Parathyroid adenoma (tissue), 2 donors: Measurements from ENCODE around the gene CRHR2.

Experiments used
- H2AFZ ChIP-seq: fragments of 300-600 bp; sonication (generic); one replicate; pipeline ENCODE4 v1.7.0; 2017; ENCODE audit warnings: antibody characterized with exemption, mild to moderate bottlenecking
- H3K27ac ChIP-seq: fragments of 300-600 bp; sonication (generic); one replicate; pipeline ENCODE4 v1.7.0; 2017
- H3K27me3 ChIP-seq: fragments of 300-600 bp; sonication (generic); one replicate; pipeline ENCODE4 v1.7.0; 2017; ENCODE audit warnings: low read length; ENCODE audit not compliant: control insufficient read depth, insufficient read depth
- H3K36me3 ChIP-seq: fragments of 300-600 bp; sonication (generic); one replicate; pipeline ENCODE4 v1.7.0; 2017; ENCODE audit warnings: low read length; ENCODE audit not compliant: control insufficient read depth, insufficient read depth
- H3K4me1 ChIP-seq: fragments of 300-600 bp; sonication (generic); one replicate; pipeline ENCODE4 v1.7.0; 2017; ENCODE audit warnings: control low read depth
- H3K4me2 ChIP-seq: fragments of 300-600 bp; sonication (generic); one replicate; pipeline ENCODE4 v1.7.0; 2017; ENCODE audit warnings: low read length
- H3K4me3 ChIP-seq: fragments of 300-600 bp; sonication (generic); one replicate; pipeline ENCODE4 v1.7.0; 2017; ENCODE audit warnings: low read depth, low read length
- H3K79me2 ChIP-seq: fragments of 300-600 bp; sonication (generic); one replicate; pipeline ENCODE4 v1.7.0; 2017; ENCODE audit warnings: control low read depth
- H3K9ac ChIP-seq: fragments of 300-600 bp; sonication (generic); one replicate; pipeline ENCODE4 v1.7.0; 2017; ENCODE audit warnings: mild to moderate bottlenecking
- H3K9me3 ChIP-seq: fragments of 300-600 bp; sonication (generic); one replicate; pipeline ENCODE4 v1.7.0; 2017; ENCODE audit warnings: low read length; ENCODE audit not compliant: control insufficient read depth
- TF ChIP-seq, protein P1 (sequence below): fragments of 300-600 bp; sonication (generic); IDR thresholded peaks from one replicate; pipeline ENCODE4 v1.7.0; 2017; ENCODE audit warnings: antibody characterized with exemption, mild to moderate bottlenecking
- donor health status: primary hyperparathyroidism.

Gene CRHR2

GRCh38 chr7:30671793-30672465 is 10.3 kb downstream of the CRHR2 start:
- no peaks in the 10 kb centered on the region for H3K27me3 ChIP-seq
- H3K36me3 ChIP-seq: no peaks in the 10 kb centered on the region
- H3K4me1 ChIP-seq: no peaks in the 10 kb centered on the region
- H3K4me3 ChIP-seq: no peak overlapping the region
- no peak overlapping the region for H3K9ac ChIP-seq
- no peaks in the 10 kb centered on the region for H3K79me2 ChIP-seq
- H3K4me2 ChIP-seq: no peak overlapping the region
- H3K9me3 ChIP-seq: no peaks in the 10 kb centered on the region
- TF ChIP-seq, protein P1, sequence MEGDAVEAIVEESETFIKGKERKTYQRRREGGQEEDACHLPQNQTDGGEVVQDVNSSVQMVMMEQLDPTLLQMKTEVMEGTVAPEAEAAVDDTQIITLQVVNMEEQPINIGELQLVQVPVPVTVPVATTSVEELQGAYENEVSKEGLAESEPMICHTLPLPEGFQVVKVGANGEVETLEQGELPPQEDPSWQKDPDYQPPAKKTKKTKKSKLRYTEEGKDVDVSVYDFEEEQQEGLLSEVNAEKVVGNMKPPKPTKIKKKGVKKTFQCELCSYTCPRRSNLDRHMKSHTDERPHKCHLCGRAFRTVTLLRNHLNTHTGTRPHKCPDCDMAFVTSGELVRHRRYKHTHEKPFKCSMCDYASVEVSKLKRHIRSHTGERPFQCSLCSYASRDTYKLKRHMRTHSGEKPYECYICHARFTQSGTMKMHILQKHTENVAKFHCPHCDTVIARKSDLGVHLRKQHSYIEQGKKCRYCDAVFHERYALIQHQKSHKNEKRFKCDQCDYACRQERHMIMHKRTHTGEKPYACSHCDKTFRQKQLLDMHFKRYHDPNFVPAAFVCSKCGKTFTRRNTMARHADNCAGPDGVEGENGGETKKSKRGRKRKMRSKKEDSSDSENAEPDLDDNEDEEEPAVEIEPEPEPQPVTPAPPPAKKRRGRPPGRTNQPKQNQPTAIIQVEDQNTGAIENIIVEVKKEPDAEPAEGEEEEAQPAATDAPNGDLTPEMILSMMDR: no peak
- no peak overlapping the region for H2AFZ ChIP-seq
- H3K27ac ChIP-seq: no peak overlapping the region

GRCh38 chr7:30668102-30668501 is 14.2 kb downstream of the CRHR2 start:
- no peaks in the 10 kb centered on the region for H3K27me3 ChIP-seq
- no peaks in the 10 kb centered on the region for H3K9me3 ChIP-seq
- no peaks in the 10 kb centered on the region for H3K79me2 ChIP-seq
- H3K36me3 ChIP-seq: no peaks in the 10 kb centered on the region
- no peak overlapping the region for H3K4me2 ChIP-seq
- H3K4me3 ChIP-seq: no peak overlapping the region
- no peak overlapping the region for H2AFZ ChIP-seq
- no peak overlapping the region for H3K9ac ChIP-seq
- TF ChIP-seq, protein P1: no peak
- H3K27ac ChIP-seq: no peak overlapping the region
- no peaks in the 10 kb centered on the region for H3K4me1 ChIP-seq

- TF ChIP-seq, protein P1: no peak
- Histone ChIP-seq H2AFZ (no peak overlapping the region), H3K27me3 (no peaks in the 10 kb centered on the region), H3K27ac (no peak overlapping the region), H3K4me1 (no peaks in the 10 kb centered on the region), H3K9me3 (no peaks in the 10 kb centered on the region), H3K36me3 (no peaks in the 10 kb centered on the region), H3K9ac (no peak overlapping the region), H3K79me2 (no peaks in the 10 kb centered on the region), H3K4me2 (no peak overlapping the region), H3K4me3 (no peak overlapping the region)
Measured at GRCh38 chr7:30667172-30667571, 15.1 kb downstream of the CRHR2 start.

- no peak overlapping the region for H3K4me3 ChIP-seq
- no peaks in the 10 kb centered on the region for H3K27me3 ChIP-seq
Measured at GRCh38 chr7:30665449-30665848, 16.8 kb downstream of the CRHR2 start.

More at GRCh38 chr7:30665449-30665848, 16.8 kb downstream of the CRHR2 start:
- Histone ChIP-seq H2AFZ (no peak overlapping the region), H3K9me3 (no peaks in the 10 kb centered on the region), H3K79me2 (no peaks in the 10 kb centered on the region), H3K27ac (no peak overlapping the region), H3K4me1 (no peaks in the 10 kb centered on the region), H3K4me2 (no peak overlapping the region), H3K9ac (no peak overlapping the region), H3K36me3 (no peaks in the 10 kb centered on the region)
- TF ChIP-seq, protein P1: no peak
